Measurements from ENCODE around the gene TEAD1.

GRCh38 chr11:12800871-12801270, 126.7 kb downstream of the TEAD1 start:
- TF ChIP-seq CTCF (IDR thresholded peaks at IDR 0.05; ENCODE audit: insufficient read depth, low read length) (no peak), POLR2AphosphoS5 (IDR thresholded peaks at IDR 0.05; ENCODE audit: low read depth) (no peak), REST (IDR thresholded peaks at IDR 0.05; ENCODE audit: insufficient replicate concordance, low read depth) (no peak), SPI1 (IDR thresholded peaks at IDR 0.05; ENCODE audit: borderline replicate concordance, low read depth) (no peak), GABPA (IDR thresholded peaks at IDR 0.05; ENCODE audit: low read depth) (no peak)
